ENCODE data around the gene GNG7. TPM values are rescaled to one million over a fixed set of nuclear protein-coding genes. Genes with fewer than 3 reads are reported as not detected.

The GNG7 gene
- total and polyA plus RNA-seq, 2 experiments from 2014 or later, result 0.11 to 0.13 TPM

GRCh38 chr19:2592824-2593223 lies 109.7 kb downstream of the GNG7 start:
- 46 to 51% methylated on average over 2 to 4 of the region's 4 CpGs for WGBS, 2 experiments (ENCODE audit: low coverage in 1 of 2, low lambda C conversion rate in 2 of 2, missing lambda C conversion rate in 2 of 2)
- no peak for TF ChIP-seq EZH2 (IDR thresholded peaks at IDR 0.05; ENCODE audit: insufficient read depth, poor library complexity, severe bottlenecking)
- no peak for TF ChIP-seq EZH2phosphoT487 (IDR thresholded peaks at IDR 0.05; ENCODE audit: insufficient read depth, low read depth)
- no peak for DNase-seq
- no peaks in the 10 kb centered on the region for H3K4me1 ChIP-seq (ENCODE audit: insufficient read depth)
- H3K27ac ChIP-seq, result no peak overlapping the region
- no peaks in the 10 kb centered on the region for H3K9me3 ChIP-seq (ENCODE audit: low read depth)
- H3K9me2 ChIP-seq (ENCODE audit: insufficient read depth), result no peaks in the 10 kb centered on the region
- no peak overlapping the region for H3K9ac ChIP-seq
- no peak overlapping the region for H3K4me2 ChIP-seq (ENCODE audit: unreplicated experiment)
- no peaks in the 10 kb centered on the region for H3K27me3 ChIP-seq (replicated peaks; ENCODE audit: insufficient read depth)
- no peaks in the 10 kb centered on the region for H4K20me1 ChIP-seq (ENCODE audit: insufficient read depth)
- H3F3A ChIP-seq (ENCODE audit: insufficient read depth), result no peaks in the 10 kb centered on the region
- no peaks in the 10 kb centered on the region for H3K79me2 ChIP-seq (ENCODE audit: insufficient read depth)
- no peak overlapping the region for H3K4me3 ChIP-seq
- in situ Hi-C loops (cut with MboI), result no loop called here
- no peaks in the 10 kb centered on the region for H3K36me3 ChIP-seq (ENCODE audit: low read depth)
- no peak overlapping the region for H2AFZ ChIP-seq

- WGBS, 2 experiments (ENCODE audit: low coverage in 1 of 2, low lambda C conversion rate in 2 of 2, missing lambda C conversion rate in 2 of 2), result 98 to 100% methylated on average over 3 of the region's 3 CpGs
- Histone ChIP-seq H3K4me3 (no peak overlapping the region), H3K4me1 (ENCODE audit: insufficient read depth) (no peaks in the 10 kb centered on the region), H3K9me3 (ENCODE audit: low read depth) (no peaks in the 10 kb centered on the region), H3K36me3 (ENCODE audit: low read depth) (no peaks in the 10 kb centered on the region), H3K27ac (no peak overlapping the region), H3K9me2 (ENCODE audit: insufficient read depth) (no peaks in the 10 kb centered on the region), H3K9ac (no peak overlapping the region), H3K79me2 (ENCODE audit: insufficient read depth) (no peaks in the 10 kb centered on the region), H3K27me3 (replicated peaks; ENCODE audit: insufficient read depth) (no peaks in the 10 kb centered on the region), H2AFZ (no peak overlapping the region), H4K20me1 (ENCODE audit: insufficient read depth) (no peaks in the 10 kb centered on the region), H3K4me2 (ENCODE audit: unreplicated experiment) (no peak overlapping the region), H3F3A (ENCODE audit: insufficient read depth) (no peaks in the 10 kb centered on the region)
- TF ChIP-seq EZH2phosphoT487 (IDR thresholded peaks at IDR 0.05; ENCODE audit: insufficient read depth, low read depth), result no peak
- TF ChIP-seq EZH2 (IDR thresholded peaks at IDR 0.05; ENCODE audit: insufficient read depth, poor library complexity, severe bottlenecking), result no peak
- in situ Hi-C loops (cut with MboI), result no loop called here
- no peak for DNase-seq
These were observed 110.8 kb downstream of the GNG7 start for GRCh38 chr19:2591537-2592291.

- 45 to 55% methylated on average over 8 to 9 of the region's 9 CpGs for WGBS, 2 experiments (ENCODE audit: low coverage in 1 of 2, low lambda C conversion rate in 2 of 2, missing lambda C conversion rate in 2 of 2)
- H3F3A ChIP-seq (ENCODE audit: insufficient read depth), result no peaks in the 10 kb centered on the region
- no peaks in the 10 kb centered on the region for H3K9me3 ChIP-seq (ENCODE audit: low read depth)
- H4K20me1 ChIP-seq (ENCODE audit: insufficient read depth), result no peaks in the 10 kb centered on the region
- H3K4me3 ChIP-seq, result no peak overlapping the region
- no peak overlapping the region for H2AFZ ChIP-seq
- no peaks in the 10 kb centered on the region for H3K36me3 ChIP-seq (ENCODE audit: low read depth)
- no peaks in the 10 kb centered on the region for H3K27me3 ChIP-seq (replicated peaks; ENCODE audit: insufficient read depth)
- no peaks in the 10 kb centered on the region for H3K9me2 ChIP-seq (ENCODE audit: insufficient read depth)
- no peaks in the 10 kb centered on the region for H3K79me2 ChIP-seq (ENCODE audit: insufficient read depth)
- no peaks in the 10 kb centered on the region for H3K4me1 ChIP-seq (ENCODE audit: insufficient read depth)
- H3K9ac ChIP-seq, result no peak overlapping the region
- no peak overlapping the region for H3K4me2 ChIP-seq (ENCODE audit: unreplicated experiment)
- DNase-seq, result no peak
- in situ Hi-C loops (cut with MboI), result no loop called here
- H3K27ac ChIP-seq, result no peak overlapping the region
- TF ChIP-seq EZH2 (IDR thresholded peaks at IDR 0.05; ENCODE audit: insufficient read depth, poor library complexity, severe bottlenecking), result no peak
- no peak for TF ChIP-seq EZH2phosphoT487 (IDR thresholded peaks at IDR 0.05; ENCODE audit: insufficient read depth, low read depth)
These were observed 111.7 kb downstream of the GNG7 start for GRCh38 chr19:2590630-2591399.

- Histone ChIP-seq H3K79me2 (ENCODE audit: insufficient read depth) (no peaks in the 10 kb centered on the region), H3K4me2 (ENCODE audit: unreplicated experiment) (no peak overlapping the region), H3K36me3 (ENCODE audit: low read depth) (no peaks in the 10 kb centered on the region), H3K4me1 (ENCODE audit: insufficient read depth) (no peaks in the 10 kb centered on the region), H4K20me1 (ENCODE audit: insufficient read depth) (no peaks in the 10 kb centered on the region), H3F3A (ENCODE audit: insufficient read depth) (no peaks in the 10 kb centered on the region), H3K27me3 (replicated peaks; ENCODE audit: insufficient read depth) (no peaks in the 10 kb centered on the region), H3K9me3 (ENCODE audit: low read depth) (no peaks in the 10 kb centered on the region), H3K9ac (no peak overlapping the region), H2AFZ (no peak overlapping the region), H3K27ac (no peak overlapping the region), H3K4me3 (no peak overlapping the region), H3K9me2 (ENCODE audit: insufficient read depth) (no peaks in the 10 kb centered on the region)
- DNase-seq, result no peak
- 93 to 95% methylated on average over 10 of the region's 10 CpGs for WGBS, 2 experiments (ENCODE audit: low coverage in 1 of 2, low lambda C conversion rate in 2 of 2, missing lambda C conversion rate in 2 of 2)
- in situ Hi-C loops (cut with MboI), result loop anchor here (10.0 kb wide), 1 partner anchor 105 kb away; no protein-coding TSS in a partner anchor
- no peak for TF ChIP-seq EZH2phosphoT487 (IDR thresholded peaks at IDR 0.05; ENCODE audit: insufficient read depth, low read depth)
- no peak for TF ChIP-seq EZH2 (IDR thresholded peaks at IDR 0.05; ENCODE audit: insufficient read depth, poor library complexity, severe bottlenecking)
These were observed 113.1 kb downstream of the GNG7 start for GRCh38 chr19:2589441-2589840.
